ENCODE measurements around the gene CNGA2.

Gene CNGA2

GRCh38 chrX:151754641-151755215 lies 20.2 kb downstream of the CNGA2 start:
- H3K4me3 Mint-ChIP-seq: no peak overlapping the region
- ATAC-seq (no peak), DNase-seq (ENCODE audit: low spot score in 2 of 2) (no peak)
- H3K9me3 Mint-ChIP-seq: no peaks in the 10 kb centered on the region
- H3K36me3 Mint-ChIP-seq: no peaks in the 10 kb centered on the region
- no peaks in the 10 kb centered on the region for H3K4me1 Mint-ChIP-seq
- no peak overlapping the region for H3K27ac Mint-ChIP-seq

GRCh38 chrX:151759041-151759708 lies 24.6 kb downstream of the CNGA2 start:
- Mint-ChIP-seq H3K4me3 (no peak overlapping the region), H3K36me3 (no peaks in the 10 kb centered on the region), H3K4me1 (no peaks in the 10 kb centered on the region), H3K27ac (no peak overlapping the region), H3K9me3 (no peaks in the 10 kb centered on the region)
- DNase-seq (ENCODE audit: low spot score in 2 of 2) (no peak), ATAC-seq (no peak)

GRCh38 chrX:151762802-151763201 lies 28.3 kb downstream of the CNGA2 start:
- Mint-ChIP-seq H3K4me1 (no peaks in the 10 kb centered on the region), H3K36me3 (no peaks in the 10 kb centered on the region), H3K4me3 (no peak overlapping the region), H3K27ac (no peak overlapping the region), H3K9me3 (no peaks in the 10 kb centered on the region)
- no peak for ATAC-seq
- no peak for DNase-seq (ENCODE audit: low spot score in 2 of 2)

GRCh38 chrX:151763711-151764110 lies 29.2 kb downstream of the CNGA2 start:
- Mint-ChIP-seq H3K9me3 (no peaks in the 10 kb centered on the region), H3K27ac (no peak overlapping the region), H3K4me3 (no peak overlapping the region), H3K36me3 (no peaks in the 10 kb centered on the region), H3K4me1 (no peaks in the 10 kb centered on the region)
- DNase-seq (ENCODE audit: low spot score in 2 of 2) (no peak), ATAC-seq (no peak)

GRCh38 chrX:151765026-151765425 lies 30.5 kb downstream of the CNGA2 start:
- Mint-ChIP-seq H3K27ac (no peak overlapping the region), H3K36me3 (no peaks in the 10 kb centered on the region), H3K4me3 (no peak overlapping the region), H3K4me1 (no peaks in the 10 kb centered on the region), H3K9me3 (no peaks in the 10 kb centered on the region)
- no peak for ATAC-seq
- DNase-seq (ENCODE audit: low spot score in 2 of 2): no peak

GRCh38 chrX:151771726-151772125 lies 37.2 kb downstream of the CNGA2 start:
- DNase-seq (ENCODE audit: low spot score in 2 of 2) (no peak), ATAC-seq (no peak)
- no peak overlapping the region for H3K27ac Mint-ChIP-seq
- H3K36me3 Mint-ChIP-seq: no peaks in the 10 kb centered on the region
- no peaks in the 10 kb centered on the region for H3K9me3 Mint-ChIP-seq
- no peak overlapping the region for H3K4me3 Mint-ChIP-seq
- no peaks in the 10 kb centered on the region for H3K4me1 Mint-ChIP-seq

GRCh38 chrX:151773434-151773833 lies 38.9 kb downstream of the CNGA2 start:
- no peaks in the 10 kb centered on the region for H3K9me3 Mint-ChIP-seq
- H3K4me3 Mint-ChIP-seq: no peak overlapping the region
- no peaks in the 10 kb centered on the region for H3K4me1 Mint-ChIP-seq
- DNase-seq (ENCODE audit: low spot score in 2 of 2) (no peak), ATAC-seq (no peak)
- H3K36me3 Mint-ChIP-seq: no peaks in the 10 kb centered on the region
- no peak overlapping the region for H3K27ac Mint-ChIP-seq

GRCh38 chrX:151774421-151774820 lies 39.9 kb downstream of the CNGA2 start:
- Mint-ChIP-seq H3K27ac (no peak overlapping the region), H3K4me1 (no peaks in the 10 kb centered on the region), H3K9me3 (no peaks in the 10 kb centered on the region), H3K36me3 (no peaks in the 10 kb centered on the region), H3K4me3 (no peak overlapping the region)
- DNase-seq (ENCODE audit: low spot score in 2 of 2): no peak
- no peak for ATAC-seq

- Mint-ChIP-seq H3K4me3 (no peak overlapping the region), H3K36me3 (no peaks in the 10 kb centered on the region), H3K4me1 (no peaks in the 10 kb centered on the region), H3K27ac (no peak overlapping the region), H3K9me3 (no peaks in the 10 kb centered on the region)
- DNase-seq (ENCODE audit: low spot score in 2 of 2) (no peak), ATAC-seq (no peak)
These were observed 41.7 kb downstream of the CNGA2 start for GRCh38 chrX:151776181-151776731.

GRCh38 chrX:151776936-151777335 lies 42.4 kb downstream of the CNGA2 start:
- no peak overlapping the region for H3K27ac Mint-ChIP-seq
- no peaks in the 10 kb centered on the region for H3K4me1 Mint-ChIP-seq
- H3K4me3 Mint-ChIP-seq: no peak overlapping the region
- DNase-seq (ENCODE audit: low spot score in 2 of 2) (no peak), ATAC-seq (no peak)
- no peaks in the 10 kb centered on the region for H3K9me3 Mint-ChIP-seq
- no peaks in the 10 kb centered on the region for H3K36me3 Mint-ChIP-seq

- no peak for DNase-seq (ENCODE audit: low spot score in 2 of 2)
- no peak for ATAC-seq
- Mint-ChIP-seq H3K27ac (no peak overlapping the region), H3K4me3 (no peak overlapping the region), H3K4me1 (no peaks in the 10 kb centered on the region), H3K9me3 (no peaks in the 10 kb centered on the region), H3K36me3 (no peaks in the 10 kb centered on the region)
These were observed 44.7 kb downstream of the CNGA2 start for GRCh38 chrX:151779258-151779657.

GRCh38 chrX:151780621-151781020 lies 46.1 kb downstream of the CNGA2 start:
- DNase-seq (ENCODE audit: low spot score in 2 of 2): no peak
- no peak overlapping the region for H3K27ac Mint-ChIP-seq
- no peaks in the 10 kb centered on the region for H3K9me3 Mint-ChIP-seq
- no peak for ATAC-seq
- H3K36me3 Mint-ChIP-seq: no peaks in the 10 kb centered on the region
- H3K4me3 Mint-ChIP-seq: no peak overlapping the region
- H3K4me1 Mint-ChIP-seq: no peaks in the 10 kb centered on the region

- DNase-seq (ENCODE audit: low spot score in 2 of 2) (no peak), ATAC-seq (no peak)
- H3K27ac Mint-ChIP-seq: no peak overlapping the region
- H3K36me3 Mint-ChIP-seq: no peaks in the 10 kb centered on the region
- no peak overlapping the region for H3K4me3 Mint-ChIP-seq
- H3K4me1 Mint-ChIP-seq: no peaks in the 10 kb centered on the region
- no peaks in the 10 kb centered on the region for H3K9me3 Mint-ChIP-seq
These were observed 54.7 kb downstream of the CNGA2 start for GRCh38 chrX:151789179-151789800.

GRCh38 chrX:151790481-151791160 lies 56.1 kb downstream of the CNGA2 start:
- Mint-ChIP-seq H3K36me3 (no peaks in the 10 kb centered on the region), H3K27ac (no peak overlapping the region), H3K4me3 (no peak overlapping the region), H3K9me3 (no peaks in the 10 kb centered on the region), H3K4me1 (no peaks in the 10 kb centered on the region)
- ATAC-seq: no peak
- DNase-seq (ENCODE audit: low spot score in 2 of 2): no peak

GRCh38 chrX:151791961-151792360 lies 57.4 kb downstream of the CNGA2 start:
- H3K4me1 Mint-ChIP-seq: no peaks in the 10 kb centered on the region
- no peak for ATAC-seq
- H3K4me3 Mint-ChIP-seq: no peak overlapping the region
- DNase-seq (ENCODE audit: low spot score in 2 of 2): no peak
- H3K36me3 Mint-ChIP-seq: no peaks in the 10 kb centered on the region
- no peak overlapping the region for H3K27ac Mint-ChIP-seq
- no peaks in the 10 kb centered on the region for H3K9me3 Mint-ChIP-seq

Measured in stimulated activated effector memory CD8-positive, alpha-beta T cell treated with anti-CD3 and anti-CD28 coated beads, Interleukin-12 subunit alpha, Interleukin-12 subunit beta, amount 100 ng/mL, for 72 hours (primary cell).